GM04504 (cell line): Measurements from ENCODE around the gene WDR74.
A peak's percentile ranks its signal among the peaks of the same experiment; 100 is the strongest.
"Not testable (repeated sequence)": the region's sequence is repeated elsewhere in the genome, so short reads cannot be mapped to it uniquely, and the experiment has no call there.

Source experiments
- DNase-seq: peaks from one replicate; pipeline ENCODE4 v3.0.0-alpha.2; 2012; ENCODE audit warnings: low read depth

WDR74 gene

GRCh38 chr11:62839050-62839945 is at the start of gene WDR74:
Gene WDR74, minus strand, starts transcription at chr11:62839590. Its CDS starts 20 bp downstream, at chr11:62839570.
- DNase-seq = peak; percentile 77

GRCh38 chr11:62889126-62889483 is 49.7 kb upstream of the WDR74 start:
- no peak for DNase-seq

GRCh38 chr11:62888406-62888805 is 49.0 kb upstream of the WDR74 start:
- DNase-seq = no peak

GRCh38 chr11:62885137-62885750 is 45.9 kb upstream of the WDR74 start:
- DNase-seq = no peak

GRCh38 chr11:62883673-62884072 is 44.3 kb upstream of the WDR74 start:
- no peak for DNase-seq

GRCh38 chr11:62882788-62883501 is 43.6 kb upstream of the WDR74 start:
- DNase-seq = no peak

GRCh38 chr11:62882431-62882749 is 43.0 kb upstream of the WDR74 start:
- DNase-seq = no peak

GRCh38 chr11:62881579-62882430 is 42.4 kb upstream of the WDR74 start:
- peak; percentile 97 for DNase-seq

GRCh38 chr11:62880803-62881578 is 41.6 kb upstream of the WDR74 start, which contains the start of gene SLC3A2:
Gene SLC3A2, plus strand, starts transcription at chr11:62880896. Its CDS starts 128 bp downstream, at chr11:62881024.
- DNase-seq = peak; percentile 79

GRCh38 chr11:62880231-62880802 is 40.9 kb upstream of the WDR74 start:
- peak; percentile 70 for DNase-seq

GRCh38 chr11:62879235-62879978 is 40.0 kb upstream of the WDR74 start:
- DNase-seq = no peak

- no peak for DNase-seq
Measured at GRCh38 chr11:62876712-62877111, 37.3 kb upstream of the WDR74 start.

GRCh38 chr11:62875698-62876478 is 36.5 kb upstream of the WDR74 start:
- no peak for DNase-seq

GRCh38 chr11:62874851-62875250 is 35.5 kb upstream of the WDR74 start:
- DNase-seq = no peak

GRCh38 chr11:62865635-62866034 is 26.2 kb upstream of the WDR74 start:
- DNase-seq = peak; percentile 44

GRCh38 chr11:62863687-62864335 is 24.4 kb upstream of the WDR74 start:
- no peak for DNase-seq

- DNase-seq = not testable (repeated sequence)
Measured at GRCh38 chr11:62861564-62862192, 22.3 kb upstream of the WDR74 start.
